Stimulated activated CD4-positive, alpha-beta T cell treated with anti-CD3 and anti-CD28 coated beads, Interleukin-4, amount 100 ng/mL, for 4 hours (primary cell): ENCODE results near the gene SOCS1.
"Not testable (repeated sequence)": the region's sequence is repeated elsewhere in the genome, so short reads cannot be mapped to it uniquely, and the experiment has no call there.

Experiments used
- DNase-seq, 2 experiments: peaks; one replicate each; pipeline ENCODE4 v3.0.0-alpha.2; 2020

Gene SOCS1

DNA sequence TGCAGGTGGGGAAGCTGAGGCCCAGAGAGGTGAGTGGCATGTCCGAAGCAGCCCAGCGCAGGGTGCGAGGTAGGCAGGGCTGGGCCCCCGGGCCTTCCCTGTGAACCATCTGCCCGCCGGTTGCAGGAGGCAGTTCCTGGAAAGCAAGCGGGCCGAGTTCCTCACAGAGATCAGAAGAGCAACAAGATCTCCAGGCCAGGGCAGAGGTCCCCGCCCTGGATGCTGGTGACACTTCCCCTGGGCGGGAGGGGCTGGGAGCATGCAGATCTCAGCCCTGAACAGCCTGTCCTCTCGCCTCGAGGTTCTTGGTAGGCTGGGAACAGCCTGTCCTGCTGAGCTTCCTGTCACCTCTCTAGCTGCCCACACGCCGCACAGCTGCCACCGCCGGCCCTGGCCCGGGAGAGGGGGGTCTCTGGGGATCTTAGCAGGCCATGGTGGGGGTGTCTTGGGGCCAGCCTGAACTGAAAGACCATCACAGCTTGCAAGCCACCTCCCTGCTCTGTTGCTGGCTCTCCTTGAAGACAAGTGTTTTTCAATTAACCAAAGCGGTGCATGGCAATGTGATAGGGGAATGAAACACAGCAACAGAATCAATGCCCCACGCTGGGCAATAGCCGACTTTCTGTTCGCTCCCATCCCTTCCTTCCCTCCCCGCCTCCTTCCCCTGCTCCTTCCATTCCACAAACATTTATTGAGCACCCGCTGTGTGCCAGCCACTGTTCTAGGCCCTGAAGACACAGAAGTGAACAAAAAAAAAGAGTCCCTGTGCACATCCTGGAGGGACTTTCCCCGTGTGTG lies 31.7 kb downstream of the SOCS1 start:
- DNase-seq: peak; percentile 42 to 55

DNA sequence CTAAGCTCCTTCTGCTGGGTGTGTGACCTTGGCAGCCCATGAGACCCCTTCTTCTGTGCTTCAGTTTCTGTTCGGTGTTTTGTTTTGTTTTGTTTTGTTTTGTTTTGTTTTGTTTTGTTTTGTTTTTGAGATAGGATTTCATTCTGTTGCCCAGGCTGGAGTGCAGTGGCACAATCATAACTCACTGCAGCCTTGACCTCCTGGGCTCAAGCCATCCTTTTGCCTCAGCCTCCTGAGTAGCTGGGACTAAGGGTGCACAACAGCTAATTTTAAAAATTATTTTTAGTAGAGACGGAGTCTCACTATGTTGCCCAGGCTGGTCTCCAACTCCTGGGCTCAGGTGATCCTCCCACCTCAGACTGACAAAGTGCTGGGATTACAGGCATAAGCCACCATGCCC lies 35.5 kb downstream of the SOCS1 start:
- DNase-seq: not testable (repeated sequence)

DNA sequence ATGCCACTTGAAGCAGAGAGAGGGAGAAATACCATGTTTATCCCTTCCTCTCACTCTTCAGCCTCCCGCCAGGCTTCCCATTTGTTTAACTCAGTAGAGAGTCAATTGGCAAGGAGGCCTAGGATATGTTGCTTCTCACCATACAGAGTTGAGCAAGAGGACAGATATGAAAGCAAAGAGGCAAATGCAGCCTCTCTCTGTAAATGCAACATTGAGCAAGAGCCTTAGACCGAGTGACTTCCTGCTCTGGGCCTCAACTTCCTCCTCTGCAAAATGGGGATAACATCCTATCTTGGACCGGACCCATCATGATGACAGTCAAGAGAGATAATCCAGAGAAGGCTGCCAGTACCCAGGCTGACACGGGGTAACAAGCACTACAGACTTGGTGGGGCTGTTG lies 36.8 kb downstream of the SOCS1 start:
- DNase-seq: no peak

DNA sequence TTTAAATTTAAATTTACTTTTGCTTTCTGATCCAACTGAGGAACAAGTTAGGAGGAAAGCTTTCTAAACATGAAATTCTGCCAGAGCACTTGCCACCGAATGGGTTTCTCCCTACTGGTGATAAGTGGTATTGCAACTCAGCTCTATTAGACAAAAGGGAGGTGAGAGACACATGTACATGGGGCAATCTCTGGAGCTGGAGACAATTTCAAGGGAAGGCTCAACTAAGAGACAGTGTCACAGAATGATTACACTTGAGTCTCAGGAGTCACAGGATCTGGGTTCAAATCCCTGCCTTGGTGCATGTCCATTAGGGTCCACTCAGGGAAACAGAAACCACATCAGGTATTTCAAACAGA lies 37.4 kb downstream of the SOCS1 start:
- DNase-seq: no peak

DNA sequence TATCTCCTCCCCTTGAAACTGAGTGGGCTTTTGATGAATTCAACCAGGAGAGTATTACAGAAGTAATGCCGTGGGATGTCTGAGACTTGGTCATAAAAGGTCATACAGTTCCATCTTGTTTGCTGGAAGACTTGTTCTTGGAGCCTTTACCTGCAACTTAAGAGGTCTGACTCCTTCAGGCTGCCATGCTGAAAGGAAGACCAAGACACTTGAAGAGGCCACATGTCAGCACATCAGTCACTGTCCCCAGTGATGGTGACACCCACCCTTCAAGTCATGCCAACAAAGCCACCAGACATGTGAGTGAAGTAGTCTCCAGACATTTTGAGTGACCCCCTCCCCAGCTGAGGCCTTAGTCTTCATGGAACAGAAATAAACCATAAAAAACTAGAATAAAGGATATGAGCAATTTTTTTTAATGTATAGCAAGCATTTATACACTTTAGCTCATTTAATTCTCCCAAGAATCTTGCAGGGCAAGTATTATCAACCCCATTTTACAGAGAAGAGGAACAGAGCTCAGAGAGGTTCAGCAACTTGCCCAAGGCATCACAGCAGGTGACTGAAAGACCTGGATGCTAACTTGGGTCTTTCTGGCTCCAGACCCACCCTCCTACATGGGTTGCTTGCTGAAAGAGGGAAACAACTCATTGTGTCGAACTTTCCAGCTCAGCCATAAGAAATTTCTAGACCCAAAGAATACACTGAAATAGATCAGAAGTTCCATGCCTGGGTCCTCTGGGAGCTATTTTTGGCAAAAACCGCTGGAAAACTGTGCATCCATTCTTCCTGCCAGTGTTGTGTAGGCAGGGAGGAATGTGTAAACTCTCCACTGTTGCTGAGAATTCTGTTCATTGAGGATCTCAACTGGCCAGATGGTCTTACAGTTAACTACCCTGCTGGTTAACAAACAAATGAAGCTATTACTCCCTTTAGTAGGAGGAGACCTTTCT lies 38.1 kb downstream of the SOCS1 start:
- no peak for DNase-seq

DNA sequence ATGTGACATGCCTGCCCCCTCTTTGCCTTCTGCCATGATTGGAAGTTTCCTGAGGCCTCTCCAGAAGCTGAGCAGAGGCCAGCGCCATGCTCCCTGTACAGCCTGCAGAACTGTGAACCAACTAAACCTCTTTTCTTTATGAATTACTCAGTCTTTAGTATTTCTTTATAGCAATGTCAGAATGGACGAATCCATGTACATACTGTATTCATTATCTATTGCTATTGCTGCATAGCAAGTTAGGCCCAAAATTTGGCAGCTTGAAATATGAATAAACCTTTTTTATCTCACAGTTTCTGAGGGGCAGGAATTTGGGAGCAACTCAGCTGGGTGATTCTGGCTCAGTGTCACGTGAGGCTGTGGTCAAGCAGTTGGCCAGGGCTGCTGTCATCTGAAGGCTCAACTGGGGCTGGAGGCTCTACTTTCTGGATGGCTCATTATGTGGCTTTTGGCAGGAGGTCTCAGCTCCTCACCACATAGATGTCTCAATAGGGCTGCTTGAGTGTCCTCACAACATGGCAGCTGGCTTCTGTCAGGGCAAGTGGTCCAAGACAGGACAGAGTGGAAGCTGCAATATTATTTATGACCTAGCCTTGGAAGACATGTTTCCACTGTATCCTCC lies 40.0 kb downstream of the SOCS1 start:
- no peak for DNase-seq

DNA sequence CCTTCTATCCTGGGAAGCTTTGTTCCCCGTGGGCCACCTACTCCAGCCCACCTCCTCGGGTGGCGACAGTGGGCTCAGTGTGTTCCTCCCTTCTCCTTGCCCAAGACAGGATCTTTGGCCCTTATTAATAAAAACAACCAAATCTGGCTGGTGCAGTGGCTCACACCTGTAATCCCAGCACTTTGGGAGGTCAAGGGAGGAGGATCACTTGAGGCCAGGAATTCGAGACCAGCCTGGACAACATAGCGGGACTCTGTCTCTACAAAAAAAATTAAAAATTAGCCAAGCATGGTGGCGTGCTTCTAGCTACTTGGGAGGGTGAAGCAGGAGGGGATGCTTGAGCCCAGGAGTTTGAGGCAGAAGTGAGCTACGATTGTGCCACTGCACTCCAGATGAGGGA lies 42.2 kb downstream of the SOCS1 start:
- no peak for DNase-seq

DNA sequence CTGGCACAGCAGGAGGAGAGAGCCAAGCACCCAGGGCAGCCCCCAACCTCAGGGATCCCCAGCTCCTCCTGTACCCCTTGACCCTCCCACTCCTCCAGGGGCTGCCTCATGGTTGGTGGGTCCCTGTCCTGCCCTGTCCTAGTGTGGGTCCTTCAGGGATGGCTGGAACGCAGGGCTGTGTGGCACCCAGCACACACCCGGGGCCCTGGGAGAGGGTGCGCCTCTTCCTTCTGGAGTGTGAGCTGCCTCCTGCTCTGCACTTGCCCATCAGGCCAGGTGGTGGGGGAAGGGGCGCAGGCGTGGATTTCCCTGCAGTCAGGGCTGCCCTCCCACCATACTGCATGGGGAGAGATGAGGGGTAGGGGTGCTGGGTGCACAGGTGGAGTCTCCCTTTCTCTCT lies 42.6 kb downstream of the SOCS1 start:
- DNase-seq: no peak

DNA sequence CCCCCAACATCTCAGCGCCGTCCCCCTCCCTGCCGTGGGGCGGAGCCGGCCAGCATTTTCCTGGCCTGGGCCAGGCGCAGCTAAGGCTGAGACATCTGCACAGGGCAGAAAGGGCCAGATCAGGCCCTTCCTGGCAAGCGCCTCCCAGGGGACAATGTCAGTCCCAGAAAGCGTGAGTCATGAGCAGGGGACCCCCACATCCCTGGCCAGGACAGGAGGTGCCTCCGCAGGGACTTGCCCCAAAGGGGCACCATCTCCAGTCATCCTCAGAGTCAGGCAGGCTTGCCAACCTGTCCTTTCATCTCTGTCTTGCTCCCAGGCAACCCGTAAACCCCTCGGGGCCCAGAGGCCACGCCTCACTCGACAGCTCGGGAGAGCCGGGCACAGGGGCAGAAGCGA lies 43.2 kb downstream of the SOCS1 start:
- DNase-seq: no peak

DNA sequence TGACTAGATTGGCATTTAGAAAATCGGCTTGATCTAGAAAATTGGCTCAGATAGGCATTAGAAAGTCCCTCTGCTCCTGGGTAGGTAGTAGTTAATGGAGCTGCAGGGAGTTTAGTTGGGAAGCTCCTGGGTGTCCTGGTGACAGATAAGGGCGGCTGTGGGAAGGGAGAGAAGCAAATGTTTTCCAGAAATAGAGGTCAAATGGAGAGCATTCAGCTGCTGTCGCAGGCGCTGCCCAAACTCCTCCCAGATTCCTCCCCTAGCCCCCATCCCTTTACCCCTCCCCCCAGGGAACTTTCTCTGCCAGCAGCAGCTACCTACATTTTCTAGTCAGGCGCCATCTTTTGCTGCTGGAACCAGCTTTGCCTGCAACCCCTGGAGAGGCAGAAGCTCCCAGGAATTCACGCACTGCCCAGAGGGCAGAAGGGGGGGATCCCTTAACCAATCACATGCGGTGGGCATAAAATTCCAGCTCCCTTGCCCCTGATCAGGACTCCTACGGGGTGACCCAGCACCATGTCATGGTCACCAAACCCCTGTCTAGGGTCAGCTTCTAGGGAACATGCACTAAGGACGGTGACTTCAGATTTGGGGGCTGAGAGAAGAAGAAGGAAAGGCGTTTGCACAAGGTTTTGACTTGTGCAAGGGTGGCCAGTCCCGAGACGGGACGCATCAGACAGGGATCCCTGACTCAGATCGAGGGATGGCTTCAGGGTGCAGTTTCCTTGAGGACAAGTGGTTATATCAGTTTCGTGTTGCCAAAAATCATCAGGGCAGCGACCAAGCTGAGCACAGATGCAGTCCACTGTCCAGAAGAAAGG lies 43.8 kb downstream of the SOCS1 start:
- DNase-seq: no peak

DNA sequence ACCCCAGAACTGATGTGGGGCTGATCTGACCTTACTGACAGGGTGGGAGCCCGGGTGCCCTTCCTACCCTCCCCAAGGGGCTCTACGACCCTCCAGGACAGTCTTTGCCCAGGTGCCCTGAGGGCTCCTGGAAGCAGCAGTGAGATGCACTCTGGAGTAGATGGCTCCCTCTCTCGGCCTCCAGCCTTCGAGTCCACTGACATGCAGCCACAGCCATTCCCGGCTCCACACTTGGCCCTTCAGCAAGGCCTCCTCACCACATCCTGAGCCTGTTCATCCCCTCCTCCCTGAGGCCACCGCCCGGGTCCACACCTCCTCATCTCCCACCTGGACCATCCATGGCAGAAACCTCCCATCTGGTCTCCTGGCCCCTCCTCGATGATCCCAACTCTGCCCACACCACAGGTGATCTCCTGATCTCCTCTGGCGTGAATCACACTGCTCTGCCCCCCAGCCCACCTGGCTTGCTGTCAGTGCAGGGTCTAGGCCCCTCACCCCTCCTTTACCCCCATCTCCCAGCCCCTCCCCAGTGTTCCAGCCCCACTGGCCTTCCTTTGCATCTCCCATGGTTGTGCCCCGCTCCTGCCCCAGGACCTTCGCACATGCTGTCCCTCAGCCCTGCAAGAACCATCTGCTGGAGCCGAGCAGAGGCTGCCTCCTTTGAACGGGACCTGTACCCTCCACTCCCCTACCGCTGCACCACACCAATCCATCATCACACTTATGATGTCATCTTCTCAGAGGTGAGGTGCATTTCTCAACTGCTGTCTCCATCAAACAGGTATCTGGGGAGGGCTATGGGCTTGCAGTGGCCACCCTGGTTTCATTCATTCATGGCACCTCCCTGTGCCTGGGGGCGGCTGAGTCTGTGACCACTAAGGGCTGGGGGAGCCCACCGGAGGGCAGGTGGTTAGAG lies 44.7 kb downstream of the SOCS1 start:
- DNase-seq: no peak

DNA sequence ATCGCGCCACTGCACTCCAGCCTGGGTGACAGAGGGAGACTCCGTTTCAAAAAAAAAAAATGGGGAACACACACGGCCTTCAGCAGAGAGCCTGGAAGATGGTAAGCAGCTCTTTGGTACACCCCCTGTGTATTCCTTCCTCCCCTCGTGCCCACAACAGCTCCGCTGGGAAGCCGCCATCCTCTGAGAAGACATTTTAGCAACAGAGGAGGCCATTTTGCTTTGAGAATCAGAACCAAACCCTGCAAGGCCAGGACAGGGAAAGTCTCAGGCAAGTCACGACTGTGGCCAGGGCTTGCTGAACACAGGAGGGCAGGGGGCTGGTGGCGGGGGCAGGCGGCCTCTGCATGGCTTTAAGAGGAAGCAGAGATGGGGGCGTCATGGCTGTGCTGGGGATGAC lies 45.7 kb downstream of the SOCS1 start:
- no peak for DNase-seq

DNA sequence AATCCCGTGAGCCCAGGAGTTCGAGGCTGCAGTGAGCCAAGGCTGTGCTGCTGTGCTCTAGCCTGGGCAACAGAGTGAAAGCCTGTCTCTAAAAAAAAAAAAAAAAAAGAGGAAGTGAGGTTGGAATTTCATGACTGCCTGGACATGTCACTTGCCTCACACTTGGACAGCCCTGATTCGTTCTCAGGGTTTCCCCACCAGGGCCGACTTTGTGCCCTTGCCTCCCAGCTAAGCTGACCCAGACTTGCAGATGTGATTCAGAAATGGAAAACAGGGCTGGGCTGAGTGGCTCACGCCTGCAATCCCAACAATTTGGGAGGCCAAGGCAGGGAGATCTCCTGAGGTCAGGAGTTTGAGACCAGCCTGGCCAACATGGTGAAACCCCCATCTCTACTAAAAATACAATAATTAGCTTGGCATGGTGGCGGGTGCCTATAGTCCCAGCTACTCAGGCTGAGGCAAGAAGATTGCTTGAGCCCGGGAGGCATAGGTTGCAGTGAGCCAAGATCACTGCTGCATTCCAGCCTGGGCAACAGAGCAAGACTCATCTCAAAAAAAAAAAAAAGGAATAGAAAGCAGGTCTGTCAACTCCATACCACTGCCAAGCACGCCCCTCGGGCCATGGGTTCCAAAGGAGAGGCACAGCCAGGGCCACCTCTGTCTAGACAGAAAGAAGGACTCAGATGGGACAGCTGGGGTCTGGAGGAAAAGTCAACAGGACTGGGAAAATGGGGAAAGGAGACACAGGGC lies 46.9 kb downstream of the SOCS1 start:
- no peak for DNase-seq

DNA sequence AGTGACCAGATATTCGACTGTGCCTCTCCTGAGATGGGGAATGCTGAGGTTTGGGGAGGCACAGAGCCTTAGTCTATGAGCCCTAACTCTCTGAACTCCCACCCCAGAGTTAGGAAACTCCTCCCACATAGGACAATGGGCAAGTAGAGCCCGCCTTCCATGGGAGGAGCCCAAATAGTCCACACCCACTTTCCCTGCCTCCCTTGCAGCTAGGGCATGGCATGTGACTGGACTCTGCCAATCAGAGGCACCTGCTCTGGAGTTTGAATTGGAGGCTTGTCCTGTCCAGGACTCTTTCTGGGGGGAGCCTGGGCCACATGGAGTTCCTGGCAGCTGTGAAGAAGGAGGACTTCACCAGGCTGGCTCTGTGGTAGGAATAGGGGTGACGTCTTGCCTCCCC lies 48.4 kb downstream of the SOCS1 start:
- no peak for DNase-seq

DNA sequence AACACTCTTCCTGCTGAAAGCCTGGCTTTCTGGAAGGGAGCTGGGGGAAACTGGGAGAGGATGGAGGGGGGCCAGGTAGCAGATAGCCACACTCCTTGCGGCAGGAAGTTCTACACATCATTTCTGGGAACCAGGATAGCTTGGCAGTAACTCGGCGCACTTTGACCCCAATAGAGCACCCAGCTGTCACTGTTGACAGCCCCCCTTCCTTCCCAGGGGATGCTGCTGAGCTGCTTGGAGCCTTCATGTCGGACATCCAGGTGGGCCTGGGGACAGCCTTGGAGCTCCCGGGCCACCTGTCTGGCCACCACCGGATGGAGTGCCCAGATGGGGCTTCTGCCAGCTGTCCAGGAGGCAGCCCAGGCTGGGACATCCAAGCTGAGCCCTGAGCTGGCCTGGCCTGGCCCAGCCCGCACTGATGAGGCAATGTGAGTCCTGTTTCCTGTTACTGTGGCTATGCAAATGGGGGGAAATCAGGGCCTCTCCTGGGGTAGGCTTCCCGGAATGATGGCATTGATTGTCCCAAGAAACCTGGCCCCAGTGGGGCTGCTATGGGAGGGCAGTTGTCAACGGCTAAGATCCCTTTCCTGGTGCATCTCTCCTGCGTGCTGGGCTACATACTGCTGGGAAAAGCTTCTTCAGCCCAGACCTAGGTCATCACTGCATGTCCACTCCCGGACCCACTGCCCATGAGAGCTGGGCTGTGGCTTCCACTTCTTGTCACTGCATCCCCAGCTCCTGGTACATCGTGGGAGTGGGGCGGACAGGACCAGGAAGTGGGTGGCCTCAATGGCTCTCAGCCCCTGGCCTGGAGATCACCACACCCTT lies 50.0 kb downstream of the SOCS1 start:
- DNase-seq: no peak

DNA sequence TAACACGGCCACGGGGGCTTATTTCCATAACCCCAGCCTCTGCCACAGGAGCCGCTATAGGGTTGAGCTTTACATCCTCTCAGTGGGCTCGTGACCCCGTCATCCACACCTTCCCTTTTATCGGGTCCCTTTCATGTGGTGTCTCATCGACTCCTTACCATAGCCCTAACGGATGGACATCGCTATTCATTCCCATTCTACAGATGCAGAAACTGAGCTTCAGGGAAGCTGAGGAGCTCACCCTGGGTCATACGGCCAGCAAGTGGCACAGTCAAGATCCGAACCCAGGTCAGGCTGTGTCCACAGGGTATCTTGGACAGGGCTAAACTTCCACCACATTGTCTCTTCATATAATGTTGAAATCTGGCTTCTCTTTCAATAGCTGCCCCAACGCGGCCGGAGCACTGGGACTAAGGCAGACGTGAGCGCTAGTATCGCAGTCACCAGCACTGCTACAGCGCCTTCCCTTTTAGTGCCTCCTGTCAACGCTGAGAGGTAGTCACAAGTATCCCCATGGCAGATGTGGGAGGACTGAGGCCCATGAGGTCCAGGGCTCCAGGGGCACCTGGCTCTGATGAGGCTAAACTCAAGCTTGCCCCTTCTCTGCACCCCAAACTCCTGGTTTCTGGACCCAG lies 50.8 kb downstream of the SOCS1 start:
- no peak for DNase-seq

DNA sequence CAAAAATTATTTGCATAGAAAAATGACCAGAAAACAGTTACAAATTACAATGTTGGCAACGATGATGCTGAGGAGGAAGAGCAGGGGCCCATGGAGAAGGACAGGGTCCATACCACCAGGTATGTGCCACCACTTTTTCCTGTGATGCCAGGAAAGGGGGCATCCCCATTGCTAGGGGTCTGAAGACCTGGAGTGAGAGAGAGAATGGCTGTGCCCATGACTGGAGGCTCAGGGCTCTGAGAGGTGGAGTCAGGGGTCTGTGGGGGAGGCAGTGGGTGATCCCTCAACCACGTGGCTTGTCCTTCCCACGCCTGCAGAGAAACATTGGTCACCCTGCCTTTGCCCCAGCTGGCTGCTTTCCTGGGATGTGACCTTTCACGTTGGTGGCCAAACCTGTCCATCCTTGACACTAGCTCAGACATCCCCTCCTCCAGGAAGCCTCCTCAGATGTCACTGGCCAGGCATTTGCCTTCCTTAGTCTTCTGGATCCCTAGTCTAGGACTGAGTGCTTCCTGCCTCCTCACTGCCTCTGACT lies 51.4 kb downstream of the SOCS1 start:
- no peak for DNase-seq
